H1 (cell line): Measurements from ENCODE around the gene KLHL15. TPM values are rescaled to one million over a fixed set of nuclear protein-coding genes. Genes with fewer than 3 reads are reported as not detected.

Experiments used
- CTCF ChIA-PET: fragments of 300-600 bp; sonication (Branson Sonifier 250); formaldehyde crosslinking; loops from one replicate; lab custom pipeline; 2021; ENCODE audit not compliant: partially characterized antibody; lab: Charles Lee
- POLR2A ChIA-PET: fragments of 300-600 bp; sonication (Branson Sonifier 250); formaldehyde crosslinking; loops from one replicate; lab custom pipeline; 2021; ENCODE audit warnings: inconsistent platforms; ENCODE audit not compliant: partially characterized antibody; lab: Charles Lee
- DNase-seq, 2 experiments: peaks; one replicate each; pipeline versions ENCODE4 v3.0.0 to v3.0.0-alpha.2; 2010 to 2022; ENCODE audit warnings: low spot score in 2 of 2, low read depth in 1 of 2, mixed read lengths in 1 of 2
- FAIRE-seq: peaks from 2 replicates; lab custom pipeline; 2011; peaks lifted over from hg19 to GRCh38; lab: Jason Lieb, UNC
- H2AFZ ChIP-seq: 2 replicates; pipeline ENCODE4 v1.8.1; 2012; ENCODE audit warnings: low read length, inconsistent platforms
- H2AK5ac ChIP-seq: 2 replicates; pipeline ENCODE4 v1.6.1; 2013; ENCODE audit warnings: low read depth, low read length
- H2BK120ac ChIP-seq: replicated peaks from 2 replicates; pipeline ENCODE3; 2013; ENCODE audit warnings: low read depth, low read length, inconsistent platforms
- H2BK12ac ChIP-seq: 2 replicates; pipeline ENCODE4 v1.6.1; 2013; ENCODE audit warnings: low read depth, low read length
- H2BK15ac ChIP-seq: 2 replicates; pipeline ENCODE4 v1.6.1; 2013; ENCODE audit warnings: low read length
- H2BK20ac ChIP-seq: 2 replicates; pipeline ENCODE4 v1.6.1; 2013; ENCODE audit warnings: low read length
- H2BK5ac ChIP-seq: 2 replicates; pipeline ENCODE4 v1.6.1; 2013; ENCODE audit warnings: low read depth, low read length
- H3K14ac ChIP-seq: 2 replicates; pipeline ENCODE4 v1.6.1; 2013; ENCODE audit warnings: inconsistent platforms; ENCODE audit not compliant: insufficient read length
- H3K18ac ChIP-seq: 2 replicates; pipeline ENCODE4 v1.6.1; 2013; ENCODE audit warnings: low read length; ENCODE audit errors: extremely low read depth
- H3K23ac ChIP-seq: 2 replicates; pipeline ENCODE4 v1.6.1; 2013; ENCODE audit warnings: inconsistent platforms; ENCODE audit not compliant: insufficient read length
- H3K23me2 ChIP-seq: 2 replicates; pipeline ENCODE4 v1.6.1; 2013; ENCODE audit warnings: low read depth, low read length
- H3K27ac ChIP-seq: 2 replicates; pipeline ENCODE4 v1.6.1; 2011; ENCODE audit warnings: low read depth, low read length, inconsistent platforms
- H3K27me3 ChIP-seq, 4 experiments: replicated peaks in 1 of 4; 1 replicate in 1 of 4; 2 replicates in 3 of 4; pipeline versions ENCODE4 v1.6.1 to v1.8.1; 2011 to 2013; ENCODE audit warnings: low read length in 3 of 4, mild to moderate bottlenecking in 3 of 4, inconsistent platforms in 2 of 4, mixed read lengths in 2 of 4, moderate library complexity in 1 of 4; ENCODE audit not compliant: control insufficient read depth in 3 of 4, insufficient read depth in 3 of 4; ENCODE audit errors: extremely low read depth in 1 of 4
- H3K36me3 ChIP-seq, 4 experiments: 2 replicates each; pipeline versions ENCODE4 v1.6.1 to v1.8.1; 2011 to 2013; ENCODE audit warnings: mild to moderate bottlenecking in 4 of 4, low read length in 3 of 4, moderate library complexity in 2 of 4, control low read depth in 1 of 4, inconsistent platforms in 1 of 4; ENCODE audit not compliant: insufficient read depth in 4 of 4, control insufficient read depth in 2 of 4
- H3K4ac ChIP-seq: replicated peaks from 2 replicates; pipeline ENCODE3; 2013; ENCODE audit warnings: low read length, low read depth, mixed read lengths, inconsistent platforms; ENCODE audit not compliant: insufficient read length
- H3K4me1 ChIP-seq, 4 experiments: replicated peaks in 1 of 4; 1 replicate in 1 of 4; 2 replicates in 3 of 4; pipeline versions ENCODE4 v1.6.1 to v1.8.1; 2011 to 2013; ENCODE audit warnings: low read length in 3 of 4, inconsistent platforms in 2 of 4, mixed read lengths in 1 of 4; ENCODE audit not compliant: insufficient read depth in 4 of 4, control insufficient read depth in 3 of 4
- H3K4me2 ChIP-seq, 2 experiments: 2 replicates each; pipeline versions ENCODE4 v1.6.1 to v1.8.1; 2011 to 2013; ENCODE audit warnings: low read depth in 2 of 2, low read length in 2 of 2, control low read depth in 1 of 2, inconsistent platforms in 1 of 2, mild to moderate bottlenecking in 1 of 2; ENCODE audit not compliant: insufficient read depth in 1 of 2
- H3K4me3 ChIP-seq, 4 experiments: fragments of 200-600, 300-600 bp in 1 of 4; sonication (generic), shearing (Covaris generic), sonication (Bioruptor Twin) in 1 of 4; 2 replicates each; pipeline versions ENCODE4 v1.5.1 to v1.8.1; 2011 to 2016; ENCODE audit warnings: low read length in 4 of 4, low read depth in 3 of 4, control low read depth in 2 of 4, inconsistent platforms in 2 of 4, mild to moderate bottlenecking in 2 of 4, mixed read lengths in 1 of 4, moderate library complexity in 1 of 4; ENCODE audit not compliant: insufficient read depth in 2 of 4; ENCODE audit errors: extremely low read depth in 1 of 4
- H3K56ac ChIP-seq: replicated peaks from 2 replicates; pipeline ENCODE3; 2013; ENCODE audit warnings: low read depth, mild to moderate bottlenecking, mixed read lengths, low read length, inconsistent platforms; ENCODE audit not compliant: insufficient read length
- H3K79me1 ChIP-seq: 2 replicates; pipeline ENCODE4 v1.6.1; 2013; ENCODE audit warnings: low read depth, low read length, control low read depth
- H3K79me2 ChIP-seq, 2 experiments: 2 replicates each; pipeline versions ENCODE4 v1.6.1 to v1.8.1; 2012 to 2013; ENCODE audit warnings: low read length in 2 of 2, mild to moderate bottlenecking in 2 of 2, inconsistent platforms in 1 of 2; ENCODE audit not compliant: insufficient read depth in 2 of 2, control insufficient read depth in 1 of 2
- H3K9ac ChIP-seq, 4 experiments: replicated peaks in 1 of 4; 1 replicate in 1 of 4; 2 replicates in 3 of 4; pipeline versions ENCODE4 v1.6.1 to v1.8.1; 2011 to 2013; ENCODE audit warnings: low read depth in 3 of 4, low read length in 3 of 4, control low read depth in 2 of 4, mild to moderate bottlenecking in 2 of 4, moderate library complexity in 2 of 4, inconsistent platforms in 1 of 4; ENCODE audit errors: extremely low read depth in 1 of 4
- H3K9me3 ChIP-seq, 2 experiments: 2 replicates each; pipeline versions ENCODE4 v1.6.1 to v1.8.1; 2012 to 2013; ENCODE audit warnings: mild to moderate bottlenecking in 2 of 2, moderate library complexity in 2 of 2, control low read depth in 1 of 2, inconsistent platforms in 1 of 2, low read depth in 1 of 2, low read length in 1 of 2, mixed read lengths in 1 of 2; ENCODE audit not compliant: insufficient read depth in 2 of 2
- H4K20me1 ChIP-seq, 2 experiments: replicated peaks in 1 of 2; 2 replicates each; pipeline versions ENCODE3 to v1.8.1; 2011 to 2013; ENCODE audit warnings: inconsistent platforms in 2 of 2, low read length in 2 of 2, mild to moderate bottlenecking in 1 of 2; ENCODE audit not compliant: insufficient read depth in 2 of 2, control insufficient read depth in 1 of 2
- H4K5ac ChIP-seq: 2 replicates; pipeline ENCODE4 v1.6.1; 2013; ENCODE audit warnings: low read length, low read depth, mixed read lengths, inconsistent platforms; ENCODE audit not compliant: insufficient read length
- H4K8ac ChIP-seq: 2 replicates; pipeline ENCODE4 v1.8.0; 2013; ENCODE audit warnings: mild to moderate bottlenecking, moderate library complexity, low read length, inconsistent platforms; ENCODE audit not compliant: insufficient read depth; ENCODE audit errors: extremely low read depth
- H4K91ac ChIP-seq: replicated peaks from 2 replicates; pipeline ENCODE3; 2013; ENCODE audit warnings: low read length, mixed read lengths, inconsistent platforms; ENCODE audit not compliant: insufficient read length
- CBX8 ChIP-seq: fragments of 300-800, 300-1000 bp; sonication (generic); IDR thresholded peaks from 2 replicates; pipeline ENCODE4 v1.7.1; 2016; ENCODE audit warnings: low read depth, low read length, borderline replicate concordance
- CEBPB ChIP-seq: IDR thresholded peaks from 2 replicates; pipeline ENCODE4 v1.6.1; 2012; ENCODE audit warnings: low read depth, low read length
- KDM4A ChIP-seq: IDR thresholded peaks from one replicate; pipeline ENCODE4 v1.7.1; 2012; ENCODE audit warnings: low read depth, mild to moderate bottlenecking, moderate library complexity, low read length, inconsistent platforms; ENCODE audit not compliant: severe bottlenecking
- RNF2 ChIP-seq: fragments of 200-900, 300-1000 bp; sonication (generic); IDR thresholded peaks from 2 replicates; pipeline ENCODE4 v1.7.1; 2016; ENCODE audit warnings: borderline replicate concordance, low read depth, mild to moderate bottlenecking, antibody characterized with exemption, low read length; ENCODE audit not compliant: poor library complexity, severe bottlenecking; ENCODE audit errors: missing control alignments
- SP1 ChIP-seq: IDR thresholded peaks from 2 replicates; pipeline ENCODE4 v1.6.1; 2011; ENCODE audit warnings: low read depth, low read length
- SP4 ChIP-seq: IDR thresholded peaks from 2 replicates; pipeline ENCODE4 v1.6.1; 2012; ENCODE audit warnings: low read length, inconsistent platforms
- TAF1 ChIP-seq: IDR thresholded peaks from 2 replicates; pipeline ENCODE4 v1.6.1; 2011; ENCODE audit warnings: mild to moderate bottlenecking, low read depth, low read length
- TEAD4 ChIP-seq: IDR thresholded peaks from 2 replicates; pipeline ENCODE4 v1.6.1; 2012; ENCODE audit warnings: low read depth, low read length, inconsistent platforms, mixed read lengths
- WGBS, 2 experiments: shearing (Covaris generic) in 1 of 2; methylation state at CpG; one replicate each; pipeline versions ENCODE4 v1.1.6 to v1.1.7; 2013 to 2015; ENCODE audit warnings: low lambda C conversion rate in 2 of 2, mixed read lengths in 2 of 2, inconsistent platforms in 1 of 2, low coverage in 1 of 2, missing lambda C conversion rate in 1 of 2; ENCODE audit not compliant: insufficient replicate concordance in 2 of 2, insufficient coverage in 1 of 2, insufficient read length in 1 of 2; ENCODE audit errors: extremely low coverage in 1 of 2, missing lambda C conversion rate in 1 of 2; 5-methylcytosine and 5-hydroxymethylcytosine counted together
- polyA plus RNA-seq, 7 experiments: library from polyadenylated mRNA; depleted of rRNA in 3 of 7; stranded (reverse) in 5 of 7; unstranded in 2 of 7; fragments of >200 nt in 5 of 7; fragments of 200-250 nt in 2 of 7; gene quantifications; 1 replicate in 5 of 7; 2 replicates in 1 of 7; 4 replicates in 1 of 7; pipeline versions ENCODE4 v1.2.1 to v1.2.3, GENCODE V29; 2011 to 2013; ENCODE audit warnings: missing spikeins in 2 of 7, mixed read lengths in 2 of 7
- total RNA-seq: library from RNA; stranded (reverse); fragmentation: NEBNext Ultra II Directional; extraction: Animal tissue kit (Norgen Biotek cat#: 25700); gene quantifications from 2 replicates; pipeline ENCODE4 v1.2.1, GENCODE V29; 2021
- TF ChIP-seq, protein P1 (sequence below): IDR thresholded peaks from 2 replicates; pipeline ENCODE4 v1.6.1; 2012; ENCODE audit warnings: low read length, inconsistent platforms

The KLHL15 gene
- total and polyA plus RNA-seq, 2 of the 8 experiments (the other 6 are each of a cell fraction or from before 2014, with no cell fraction given): 3.7 to 8.9 TPM

DNA sequence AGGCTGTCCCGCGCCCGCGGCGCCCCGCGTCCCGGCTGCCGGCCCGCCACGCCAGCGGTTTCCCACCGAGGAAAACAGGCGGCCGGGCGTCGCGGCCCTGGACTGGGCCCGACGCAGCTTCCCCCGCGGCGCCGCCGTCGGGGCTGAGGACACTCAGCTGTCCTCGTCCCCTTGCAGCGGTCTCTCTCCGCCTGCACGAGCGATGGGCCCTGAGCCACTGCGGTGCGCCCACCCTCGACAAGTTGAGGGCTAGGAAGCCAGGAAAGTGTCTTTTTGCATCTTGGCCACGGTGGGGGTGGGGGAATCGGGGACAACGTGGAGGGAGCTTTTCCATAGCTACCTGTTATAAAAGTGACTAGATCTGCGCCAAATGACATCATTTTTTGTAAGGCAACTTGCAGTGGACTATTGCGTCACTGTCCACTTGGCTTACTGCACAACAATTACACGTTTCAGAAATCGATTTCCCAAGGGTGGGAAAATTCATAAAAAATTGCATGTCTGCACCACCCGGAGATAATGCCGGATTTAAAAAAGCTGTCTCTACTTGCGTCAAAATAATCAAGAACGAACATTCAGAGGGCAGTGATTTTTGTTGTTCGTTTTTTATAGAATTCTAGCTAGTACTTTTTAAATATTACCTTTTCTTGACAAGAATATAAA lies 1.1 kb downstream of the KLHL15 start:
- H4K91ac ChIP-seq: peak overlapping the region; percentile 27
- peak overlapping the region; percentile 84 for H3K27ac ChIP-seq
- H3K36me3 ChIP-seq: no peaks in the 10 kb centered on the region
- H3K4ac ChIP-seq: peak overlapping the region; percentile 78
- peak overlapping the region in 3 of 4 experiments; percentile 79 to 93 (median 88); a peak in 6 of 7 replicates for H3K9ac ChIP-seq
- H3K27me3 ChIP-seq: peaks cover 0 to 3% (median 0%) of the 10 kb centered on the region in 4 experiments; a peak in 2 of 7 replicates
- POLR2A ChIA-PET: interaction anchor here (0.5 to 4.6 kb wide), 7 partner anchors 11 to 282 kb away, joined by 3 to 37 read pairs (median 3); partner anchors contain the start of genes ACOT9 and EIF2S3
- peak overlapping the region; percentile 85 for H2BK5ac ChIP-seq
- peak overlapping the region; percentile 73 for H3K56ac ChIP-seq
- H2AK5ac ChIP-seq: 0 out of 2 replicates have a peak overlapping the region, but pooled peaks have one; percentile 65
- H3K9me3 ChIP-seq: no peaks in the 10 kb centered on the region
- H4K8ac ChIP-seq: peak overlapping the region; percentile 93; the same call in 1 of the 2 replicates
- H3K79me2 ChIP-seq: peaks cover 0 to 32% of the 10 kb centered on the region in 2 experiments; a peak in 2 of 4 replicates
- no peak overlapping the region for H2AFZ ChIP-seq
- peak overlapping the region; percentile 75; the same call in 1 of the 2 replicates for H2BK12ac ChIP-seq
- H3K23me2 ChIP-seq: 0 out of 2 replicates have a peak, but pooled peaks cover 3% of the 10 kb centered on the region
- H3K23ac ChIP-seq: no peak overlapping the region
- H2BK120ac ChIP-seq: no peak overlapping the region
- H2BK15ac ChIP-seq: no peak overlapping the region
- H3K4me2 ChIP-seq: peak overlapping the region; percentile 78 to 88
- peak overlapping the region; percentile 56 to 97 (median 74) for H3K4me3 ChIP-seq
- CTCF ChIA-PET: interaction anchor here (1.3 to 3.3 kb wide), 2 partner anchors 29 to 117 kb away, joined by 4 to 23 read pairs; partner anchors contain the start of gene EIF2S3
- DNase-seq (peak in 1 of 2 experiments; percentile 50), FAIRE-seq (peak; percentile 19)
- H4K20me1 ChIP-seq: no peaks in the 10 kb centered on the region
- H4K5ac ChIP-seq: peak overlapping the region; percentile 57
- H3K14ac ChIP-seq: no peak overlapping the region
- H3K4me1 ChIP-seq: peaks cover 0 to 7% (median 0%) of the 10 kb centered on the region in 4 experiments; a peak in 1 of 7 replicates
- no peaks in the 10 kb centered on the region for H3K79me1 ChIP-seq
- no peak overlapping the region; the same call in 1 of the 2 replicates for H3K18ac ChIP-seq
- H2BK20ac ChIP-seq: no peak overlapping the region
- 11% methylated on average over 18 of the region's 46 CpGs; no CpG with 5 or more reads in 1 of the 2 experiments for WGBS, 2 experiments
- TF ChIP-seq CBX8 (no peak), RNF2 (no peak), SP1 (no peak), TAF1 (peak; percentile 66), KDM4A (peak; percentile 27), SP4 (no peak), CEBPB (peak; percentile 72), TEAD4 (no peak)
- TF ChIP-seq, protein P1, sequence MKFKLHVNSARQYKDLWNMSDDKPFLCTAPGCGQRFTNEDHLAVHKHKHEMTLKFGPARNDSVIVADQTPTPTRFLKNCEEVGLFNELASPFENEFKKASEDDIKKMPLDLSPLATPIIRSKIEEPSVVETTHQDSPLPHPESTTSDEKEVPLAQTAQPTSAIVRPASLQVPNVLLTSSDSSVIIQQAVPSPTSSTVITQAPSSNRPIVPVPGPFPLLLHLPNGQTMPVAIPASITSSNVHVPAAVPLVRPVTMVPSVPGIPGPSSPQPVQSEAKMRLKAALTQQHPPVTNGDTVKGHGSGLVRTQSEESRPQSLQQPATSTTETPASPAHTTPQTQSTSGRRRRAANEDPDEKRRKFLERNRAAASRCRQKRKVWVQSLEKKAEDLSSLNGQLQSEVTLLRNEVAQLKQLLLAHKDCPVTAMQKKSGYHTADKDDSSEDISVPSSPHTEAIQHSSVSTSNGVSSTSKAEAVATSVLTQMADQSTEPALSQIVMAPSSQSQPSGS: peak; percentile 51; the same call in 1 of the 2 replicates
